Mucosa of descending colon (tissue), 3 donors: ENCODE results near the gene ADCY9. TPM values are rescaled to one million over a fixed set of nuclear protein-coding genes. Genes with fewer than 3 reads are reported as not detected.

Experiments used
- ATAC-seq: fragments of 200-7000 bp; cut with Tn5 transposase; one replicate; pipeline ENCODE4 v1.9.1; 2020; ENCODE audit warnings: mild to moderate bottlenecking, moderate library complexity
- DNase-seq, 3 donors: peaks; one replicate each; pipeline ENCODE4 v3.0.0-alpha.2; 2020
- H3K36me3 ChIP-seq: fragments of 200-600 bp; one replicate; pipeline ENCODE4 v1.8.0; 2021; ENCODE audit warnings: low read depth, mild to moderate bottlenecking
- H3K4me1 ChIP-seq: fragments of 200-600 bp; one replicate; pipeline ENCODE4 v1.8.0; 2021; ENCODE audit warnings: low read depth, mild to moderate bottlenecking
- H3K4me3 ChIP-seq: fragments of 200-600 bp; one replicate; pipeline ENCODE4 v1.8.0; 2021; ENCODE audit warnings: mild to moderate bottlenecking
- H3K9me3 ChIP-seq: fragments of 200-600 bp; one replicate; pipeline ENCODE4 v1.8.0; 2021; ENCODE audit warnings: mild to moderate bottlenecking
- CTCF ChIP-seq: fragments of 200-600 bp; IDR thresholded peaks from one replicate; pipeline ENCODE4 v1.8.0; 2022; ENCODE audit warnings: antibody characterized with exemption, mild to moderate bottlenecking
- intact Hi-C, 2 donors: fragments of 100-400 bp; cut with DNase I in 1 of 2; cut with micrococcal nuclease in 1 of 2; formaldehyde crosslinking; loops; one replicate each; pipeline versions ENCODE4 v1.11.0 to v1.11.1; 2022; cut with DNase I, micrococcal nuclease
- total RNA-seq, 3 donors: library from RNA; stranded (reverse); fragmentation: NEBNext Ultra II Directional in 2 of 3; extraction: Animal tissue kit (Norgen Biotek cat#: 25700) in 2 of 3; gene quantifications; one replicate each; pipeline versions ENCODE4 v1.2.1 to v1.2.4, GENCODE V29; 2021 to 2023
- donor health status: DM: no; HTN: no; CAD: no; lungs with moderate emphysema.
- donor health status: DM: no; HTN: no; CAD: no.
- donor health status: DM: no; HTN: yes; CAD: no.

ADCY9 gene
- total RNA-seq, 3 donors from 2014 or later = 30.0 to 50.8 (median 41.8) TPM

GRCh38 chr16:4058386-4058785 is 57.9 kb downstream of the ADCY9 start:
- no peak for TF ChIP-seq CTCF
- ATAC-seq (no peak), DNase-seq (no peak)
- intact Hi-C loops = no loop called here
- Histone ChIP-seq H3K4me1 (peaks cover 12% of the 10 kb centered on the region), H3K36me3 (no peaks in the 10 kb centered on the region), H3K4me3 (no peak overlapping the region), H3K9me3 (peaks cover 8% of the 10 kb centered on the region)

- Histone ChIP-seq H3K9me3 (peaks cover 8% of the 10 kb centered on the region), H3K4me1 (peaks cover 19% of the 10 kb centered on the region), H3K4me3 (no peak overlapping the region), H3K36me3 (no peaks in the 10 kb centered on the region)
- TF ChIP-seq CTCF = no peak
- ATAC-seq = no peak
- no peak for DNase-seq
- intact Hi-C loops = no loop called here
Observed at GRCh38 chr16:4057439-4057877, 58.8 kb downstream of the ADCY9 start.

- no peak for TF ChIP-seq CTCF
- Histone ChIP-seq H3K9me3 (peaks cover 6% of the 10 kb centered on the region), H3K4me1 (peaks cover 19% of the 10 kb centered on the region), H3K36me3 (no peaks in the 10 kb centered on the region), H3K4me3 (no peak overlapping the region)
- ATAC-seq (no peak), DNase-seq (no peak)
- intact Hi-C loops = no loop called here
Observed at GRCh38 chr16:4056161-4057105, 59.8 kb downstream of the ADCY9 start.

GRCh38 chr16:4055748-4056147 is 60.5 kb downstream of the ADCY9 start:
- no peak for TF ChIP-seq CTCF
- intact Hi-C loops = no loop called here
- peaks cover 2% of the 10 kb centered on the region for H3K9me3 ChIP-seq
- H3K4me3 ChIP-seq = no peak overlapping the region
- ATAC-seq = no peak
- no peak for DNase-seq
- H3K36me3 ChIP-seq = no peaks in the 10 kb centered on the region
- peaks cover 19% of the 10 kb centered on the region for H3K4me1 ChIP-seq

GRCh38 chr16:4053301-4053845 is 62.9 kb downstream of the ADCY9 start:
- DNase-seq = peak; percentile 71 to 76 (median 71)
- H3K9me3 ChIP-seq = no peaks in the 10 kb centered on the region
- H3K4me1 ChIP-seq = peaks cover 19% of the 10 kb centered on the region
- peak; percentile 80 for ATAC-seq
- no peak overlapping the region for H3K4me3 ChIP-seq
- H3K36me3 ChIP-seq = no peaks in the 10 kb centered on the region
- intact Hi-C loops = no loop called here
- no peak for TF ChIP-seq CTCF
